HepG2 (cell line): ENCODE data around the gene COX6A2. TPM values are rescaled to one million over a fixed set of nuclear protein-coding genes. Genes with fewer than 3 reads are reported as not detected.
A peak's percentile ranks its signal among the peaks of the same experiment; 100 is the strongest.

Experiments
- ASH2L ChIP-seq: fragments of 300-600, 200-600 bp; sonication (generic); IDR thresholded peaks from 2 replicates; pipeline ENCODE4 v1.7.0; 2017; ENCODE audit warnings: low read depth, mild to moderate bottlenecking, moderate library complexity, mixed read lengths, low read length; ENCODE audit not compliant: insufficient read length
- BORCS8-MEF2B ChIP-seq: sonication (generic); formaldehyde crosslinking; IDR thresholded peaks from 2 replicates; pipeline ENCODE4 v1.8.0; 2022; ENCODE audit warnings: mild to moderate bottlenecking, missing genetic modification reagents
- DBP ChIP-seq: sonication (generic); formaldehyde crosslinking; IDR thresholded peaks from 2 replicates; pipeline ENCODE4 v1.4.0; 2020; ENCODE audit warnings: missing genetic modification reagents; ENCODE audit errors: not compliant biosample characterization
- FOSL1 ChIP-seq: sonication (generic); formaldehyde crosslinking; IDR thresholded peaks from 2 replicates; pipeline ENCODE4 v1.9.0; 2021; ENCODE audit warnings: missing genetic modification reagents, borderline replicate concordance
- FOXP4 ChIP-seq: sonication (generic); formaldehyde crosslinking; IDR thresholded peaks from 2 replicates; pipeline ENCODE4 v1.4.0; 2020; ENCODE audit warnings: missing genetic modification reagents
- IRX3 ChIP-seq: sonication (generic); formaldehyde crosslinking; IDR thresholded peaks from 2 replicates; pipeline ENCODE4 v1.8.1; 2023; ENCODE audit warnings: mild to moderate bottlenecking, low read depth, missing genetic modification reagents, borderline replicate concordance
- KLF16 ChIP-seq, 2 experiments: sonication (generic) in 1 of 2; formaldehyde crosslinking in 1 of 2; IDR thresholded peaks; 2 replicates each; pipeline versions ENCODE4 v1.6.1 to v1.8.0; 2016 to 2023; ENCODE audit warnings: missing genetic modification reagents in 2 of 2, missing compliant biosample characterization in 1 of 2
- MXD4 ChIP-seq: IDR thresholded peaks from 2 replicates; pipeline ENCODE4 v1.6.1; 2016; ENCODE audit warnings: mild to moderate bottlenecking, missing biosample characterization, missing genetic modification reagents
- NRL ChIP-seq: sonication (generic); formaldehyde crosslinking; IDR thresholded peaks from 2 replicates; pipeline ENCODE4 v1.5.0; 2020; ENCODE audit warnings: missing genetic modification reagents, mild to moderate bottlenecking, moderate library complexity, borderline replicate concordance
- THRA ChIP-seq: sonication (generic); formaldehyde crosslinking; IDR thresholded peaks from 2 replicates; pipeline ENCODE4 v1.4.0; 2020; ENCODE audit warnings: missing genetic modification reagents, borderline replicate concordance
- ZEB1 ChIP-seq: IDR thresholded peaks from 2 replicates; pipeline ENCODE4 v1.6.1; 2012; ENCODE audit warnings: mild to moderate bottlenecking, low read depth, inconsistent platforms; ENCODE audit not compliant: insufficient replicate concordance
- ZNF205 ChIP-seq: IDR thresholded peaks from 2 replicates; pipeline ENCODE4 v1.6.1; 2018; ENCODE audit warnings: missing biosample characterization, missing genetic modification reagents
- ZNF317 ChIP-seq: sonication (generic); formaldehyde crosslinking; IDR thresholded peaks from 2 replicates; pipeline ENCODE4 v1.5.0; 2020; ENCODE audit warnings: mild to moderate bottlenecking, missing genetic modification reagents
- ZNF354B ChIP-seq: sonication (generic); formaldehyde crosslinking; IDR thresholded peaks from 2 replicates; pipeline ENCODE4 v1.8.0; 2022; ENCODE audit warnings: mild to moderate bottlenecking, missing genetic modification reagents
- ZNF564 ChIP-seq: sonication (generic); formaldehyde crosslinking; IDR thresholded peaks from 2 replicates; pipeline ENCODE4 v1.8.1; 2023; ENCODE audit warnings: mild to moderate bottlenecking, missing genetic modification reagents
- ZNF704 ChIP-seq: sonication (generic); formaldehyde crosslinking; IDR thresholded peaks from 2 replicates; pipeline ENCODE4 v1.8.1; 2023; ENCODE audit warnings: mild to moderate bottlenecking, inconsistent platforms, moderate library complexity, missing genetic modification reagents, borderline replicate concordance
- ZNF776 ChIP-seq: sonication (generic); formaldehyde crosslinking; IDR thresholded peaks from 2 replicates; pipeline ENCODE4 v1.4.0; 2020; ENCODE audit warnings: mild to moderate bottlenecking, missing genetic modification reagents
- ZNF777 ChIP-seq: sonication (generic); formaldehyde crosslinking; IDR thresholded peaks from 2 replicates; pipeline ENCODE4 v1.4.0; 2020; ENCODE audit warnings: missing genetic modification reagents
- polyA plus RNA-seq, 8 experiments: library from polyadenylated mRNA; depleted of rRNA in 3 of 8; stranded (reverse) in 7 of 8; unstranded in 1 of 8; fragments of >200 nt; fragmentation: Illumina TruSeq in 4 of 8; extraction: Trizol in 4 of 8; gene quantifications; 2 replicates each; pipeline versions ENCODE4 v1.2.1 to v1.2.3, GENCODE V29; 2011 to 2016; ENCODE audit warnings: low read depth in 4 of 8, missing spikeins in 1 of 8, mixed read lengths in 1 of 8; ENCODE audit not compliant: insufficient read depth in 1 of 8
- total RNA-seq, 5 experiments: library from RNA; depleted of rRNA; stranded (reverse); fragments of >200 nt; fragmentation: Illumina TruSeq; extraction: Trizol; gene quantifications; 2 replicates each; pipeline ENCODE4 v1.2.3, GENCODE V29; 2016; ENCODE audit warnings: low read depth in 1 of 5
- TF ChIP-seq, protein P1 (sequence below): IDR thresholded peaks from 2 replicates; pipeline ENCODE4 v1.6.1; 2016; ENCODE audit warnings: missing genetic modification reagents, missing compliant biosample characterization
- TF ChIP-seq, protein P2 (sequence below): sonication (generic); formaldehyde crosslinking; IDR thresholded peaks from 2 replicates; pipeline ENCODE4 v1.5.0; 2020; ENCODE audit warnings: missing genetic modification reagents
- TF ChIP-seq, protein P3 (sequence below): sonication (generic); formaldehyde crosslinking; IDR thresholded peaks from 2 replicates; pipeline ENCODE4 v1.5.1; 2020; ENCODE audit warnings: missing genetic modification reagents, mild to moderate bottlenecking, borderline replicate concordance

The COX6A2 gene
- total and polyA plus RNA-seq, 2 of the 13 experiments (the other 11 are each of a cell fraction or from before 2014, with no cell fraction given): not detected

- TF ChIP-seq, protein P1, sequence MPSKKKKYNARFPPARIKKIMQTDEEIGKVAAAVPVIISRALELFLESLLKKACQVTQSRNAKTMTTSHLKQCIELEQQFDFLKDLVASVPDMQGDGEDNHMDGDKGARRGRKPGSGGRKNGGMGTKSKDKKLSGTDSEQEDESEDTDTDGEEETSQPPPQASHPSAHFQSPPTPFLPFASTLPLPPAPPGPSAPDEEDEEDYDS: peak; percentile 60; the same call in 1 of the 2 replicates
- no peak for TF ChIP-seq FOSL1 (CRISPR knock-in tag)
- 0 out of 2 replicates have a peak, but pooled peaks have one; percentile 26 for TF ChIP-seq BORCS8-MEF2B (CRISPR knock-in tag)
- no peak for TF ChIP-seq ZNF777
- TF ChIP-seq ZNF704 (CRISPR knock-in tag): no peak
- no peak for TF ChIP-seq ZEB1
- peak; percentile 97 for TF ChIP-seq ZNF205 (CRISPR knock-in tag)
- TF ChIP-seq, protein P2, sequence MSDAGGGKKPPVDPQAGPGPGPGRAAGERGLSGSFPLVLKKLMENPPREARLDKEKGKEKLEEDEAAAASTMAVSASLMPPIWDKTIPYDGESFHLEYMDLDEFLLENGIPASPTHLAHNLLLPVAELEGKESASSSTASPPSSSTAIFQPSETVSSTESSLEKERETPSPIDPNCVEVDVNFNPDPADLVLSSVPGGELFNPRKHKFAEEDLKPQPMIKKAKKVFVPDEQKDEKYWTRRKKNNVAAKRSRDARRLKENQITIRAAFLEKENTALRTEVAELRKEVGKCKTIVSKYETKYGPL (CRISPR knock-in tag): no peak
- TF ChIP-seq ZNF317 (CRISPR knock-in tag): no peak; the same call in 1 of the 2 replicates
- TF ChIP-seq MXD4 (CRISPR knock-in tag): peak; percentile 40; the same call in 1 of the 2 replicates
- TF ChIP-seq ASH2L: no peak
- TF ChIP-seq THRA: no peak
- TF ChIP-seq ZNF564 (CRISPR knock-in tag): no peak
- TF ChIP-seq ZNF776 (CRISPR knock-in tag): no peak
- no peak for TF ChIP-seq DBP
- no peak; the same call in 1 of the 2 replicates for TF ChIP-seq FOXP4 (CRISPR knock-in tag)
- no peak for TF ChIP-seq ZNF354B (CRISPR knock-in tag)
- no peak; the same call in 1 of the 2 replicates for TF ChIP-seq NRL (CRISPR knock-in tag)
- TF ChIP-seq, protein P3, sequence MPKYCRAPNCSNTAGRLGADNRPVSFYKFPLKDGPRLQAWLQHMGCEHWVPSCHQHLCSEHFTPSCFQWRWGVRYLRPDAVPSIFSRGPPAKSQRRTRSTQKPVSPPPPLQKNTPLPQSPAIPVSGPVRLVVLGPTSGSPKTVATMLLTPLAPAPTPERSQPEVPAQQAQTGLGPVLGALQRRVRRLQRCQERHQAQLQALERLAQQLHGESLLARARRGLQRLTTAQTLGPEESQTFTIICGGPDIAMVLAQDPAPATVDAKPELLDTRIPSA (CRISPR knock-in tag): no peak
- TF ChIP-seq KLF16 (CRISPR knock-in tag; IDR thresholded peaks at IDR 0.05): no peak
- TF ChIP-seq IRX3 (CRISPR knock-in tag): no peak
Measured at GRCh38 chr16:31453255-31454204, 25.4 kb upstream of the COX6A2 start (continued).
